Fibroblast of skin of left biceps (primary cell): Measurements from ENCODE around the gene RBM28.
"Not testable (repeated sequence)": the region's sequence is repeated elsewhere in the genome, so short reads cannot be mapped to it uniquely, and the experiment has no call there.

Experiments
- DNase-seq, 2 experiments: peaks; one replicate each; pipeline ENCODE4 v3.0.0-alpha.2; 2013; ENCODE audit warnings: low read depth in 2 of 2

RBM28 gene

DNA sequence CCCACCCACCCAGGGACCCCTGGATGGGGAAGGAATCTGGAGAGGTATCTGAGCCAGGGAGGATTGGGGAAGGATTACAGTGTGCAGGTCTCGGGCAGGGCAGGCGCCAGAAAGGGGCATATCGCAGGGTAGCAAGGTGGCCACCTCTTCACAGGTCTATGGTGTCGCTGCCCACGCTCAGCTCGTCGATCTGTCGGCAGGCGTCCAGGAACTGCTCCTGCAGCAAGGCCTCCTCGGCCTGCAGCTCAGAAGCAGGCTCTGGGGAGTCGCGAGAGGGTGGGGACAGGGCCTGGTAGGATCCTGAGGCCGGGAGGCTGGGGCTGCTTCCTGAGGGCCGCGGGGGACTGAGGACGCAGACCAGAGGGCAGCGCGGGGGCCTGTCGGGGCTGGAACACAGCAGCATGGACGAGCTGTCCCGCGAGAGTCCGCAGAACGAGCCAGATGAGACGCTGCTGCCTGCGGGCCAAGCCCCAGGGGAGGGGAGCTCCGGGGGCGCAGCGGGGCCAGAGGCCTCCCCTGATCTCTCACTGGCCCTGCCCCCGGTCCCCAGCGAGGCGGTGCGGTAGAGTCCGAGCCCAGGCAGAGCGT is 7.1 kb upstream of the RBM28 start:
- no peak for DNase-seq

DNA sequence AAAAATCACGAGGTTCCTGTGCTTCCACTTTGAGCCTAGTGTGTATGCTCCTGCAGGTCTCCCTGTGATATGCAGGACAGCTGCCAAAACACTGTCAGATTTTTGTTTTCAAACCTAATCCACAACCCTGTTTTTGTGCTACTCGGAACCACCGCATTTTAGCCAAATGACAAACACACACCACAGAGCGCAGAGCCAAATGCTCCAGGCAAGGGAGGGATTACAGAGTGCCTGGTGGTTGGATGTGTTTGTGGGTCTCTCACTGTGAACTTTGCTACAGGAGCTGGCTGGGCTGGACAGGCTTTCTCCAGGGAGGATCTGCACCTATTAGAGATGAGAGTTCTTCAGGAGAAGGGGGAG is 5.7 kb upstream of the RBM28 start:
- DNase-seq, result no peak

DNA sequence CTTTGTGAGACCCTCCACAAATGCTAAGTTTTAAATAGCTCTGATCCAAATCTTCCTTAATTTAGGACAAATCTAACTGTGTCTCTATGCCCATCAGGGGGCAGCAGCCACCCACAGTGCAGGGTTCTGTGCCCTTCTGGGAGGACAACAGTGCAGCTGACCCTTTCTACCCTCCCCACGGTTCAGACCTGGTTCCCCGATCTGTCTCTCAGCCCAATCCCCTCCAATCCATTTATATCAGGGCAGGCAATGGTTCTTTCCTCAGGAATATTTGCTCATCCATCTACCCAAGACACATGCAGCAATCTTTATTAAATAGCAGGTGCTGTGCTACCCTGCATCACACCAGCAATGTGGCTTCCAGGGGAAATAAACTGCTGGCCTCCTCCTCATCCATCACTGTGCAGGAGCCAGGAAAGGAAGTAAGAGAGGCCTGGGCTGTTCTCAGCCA is 4.0 kb upstream of the RBM28 start:
- DNase-seq, result no peak

- DNase-seq, result no peak
Measured at GRCh38 chr7:128344431-128344774, 695 bp upstream of the RBM28 start.

- DNase-seq, result no peak
Measured at GRCh38 chr7:128341733-128342132, 2.0 kb downstream of the RBM28 start.

DNA sequence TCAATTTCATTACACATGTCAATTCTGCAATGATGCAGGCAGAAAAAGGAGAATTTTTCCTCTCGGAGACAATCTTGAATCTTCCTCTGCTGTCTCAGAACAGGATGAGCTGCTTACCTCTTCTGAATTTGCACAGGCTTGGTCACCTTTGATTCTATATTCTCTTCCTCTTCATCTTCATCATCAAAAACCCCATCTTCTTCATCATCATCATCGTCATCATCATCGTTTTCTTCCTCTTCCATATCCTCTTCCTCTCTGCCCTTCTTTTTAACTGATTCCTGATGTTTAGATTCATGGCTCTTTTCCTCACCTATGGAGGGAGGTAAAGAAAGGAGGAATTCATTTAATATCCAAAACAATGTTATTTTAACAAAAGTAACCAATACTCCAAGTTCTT is 8.0 kb downstream of the RBM28 start:
- DNase-seq, result no peak

DNA sequence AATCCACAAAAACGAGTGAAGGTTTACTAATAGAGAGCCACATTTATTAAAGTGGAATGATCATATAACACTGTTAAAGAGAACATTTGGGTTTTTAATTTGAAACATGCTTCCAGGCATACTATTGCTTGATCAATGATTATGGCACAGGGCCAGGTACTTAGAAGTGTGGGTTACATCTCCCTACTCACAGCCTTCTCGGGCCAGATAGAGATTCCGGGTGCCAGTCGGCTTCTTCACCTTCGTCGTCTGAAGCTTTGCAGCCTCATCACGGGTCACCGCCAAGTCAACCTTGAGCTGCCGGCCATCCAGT is 19.4 kb downstream of the RBM28 start:
- no peak for DNase-seq

DNA sequence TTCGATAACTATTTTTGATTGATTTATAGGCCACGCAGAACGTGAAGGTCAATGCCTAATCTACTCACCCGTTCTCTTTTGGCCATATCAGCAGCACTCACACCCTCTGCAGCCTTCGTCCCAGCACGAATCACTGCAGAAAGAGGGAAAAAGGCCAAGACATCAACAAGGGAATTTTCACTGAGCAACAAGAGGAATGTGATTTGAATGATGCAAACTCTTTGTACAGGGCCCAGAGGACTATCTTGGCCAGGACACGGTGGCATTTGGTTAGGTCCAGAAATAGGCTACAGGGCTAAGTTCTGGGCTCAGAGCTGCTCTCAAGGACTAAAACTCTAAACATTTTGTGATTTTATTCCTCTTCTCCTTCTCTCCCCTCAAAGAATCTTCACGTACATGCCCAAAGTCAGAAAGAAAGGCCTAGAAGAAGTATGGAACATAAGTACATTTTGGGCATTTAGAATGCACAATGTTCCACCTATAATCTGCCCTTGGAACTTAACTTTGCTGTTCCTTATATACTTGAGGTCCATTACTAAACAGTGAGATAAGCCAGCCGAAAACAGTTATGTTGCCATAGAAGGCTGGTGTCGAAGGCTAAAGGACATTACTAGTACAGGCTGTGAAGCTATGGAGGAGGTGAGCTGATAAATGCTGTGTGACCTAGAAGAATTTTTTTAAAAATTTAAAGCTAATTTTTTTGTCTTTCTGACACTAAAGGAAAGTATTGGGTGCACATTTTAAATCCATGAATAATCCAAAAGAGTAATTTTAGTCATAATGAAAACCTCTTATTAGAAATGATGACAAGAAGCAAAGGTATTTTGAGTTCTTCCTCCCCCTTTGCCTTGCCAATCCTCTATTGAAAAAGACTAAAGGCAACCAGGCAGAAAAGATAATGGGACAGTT is 20.0 kb downstream of the RBM28 start:
- DNase-seq, result no peak

DNA sequence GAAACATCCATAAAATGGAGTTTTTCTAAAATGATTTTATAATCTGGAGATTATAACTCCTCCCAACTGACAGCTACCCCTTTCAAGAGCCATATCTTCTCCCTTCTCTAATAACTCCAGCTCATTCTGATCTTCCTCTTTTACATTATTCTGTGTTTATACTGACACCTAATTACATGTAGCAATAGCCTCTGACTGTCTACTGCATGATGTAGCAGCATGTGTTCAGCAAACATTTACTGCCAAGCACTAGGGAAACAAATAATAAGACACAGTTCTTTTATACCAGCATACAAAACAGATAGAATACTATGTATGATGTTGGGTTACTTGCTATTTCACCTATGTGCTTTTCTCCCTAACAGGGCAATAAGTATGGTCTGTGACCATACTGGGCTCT is 20.7 kb downstream of the RBM28 start:
- DNase-seq, result no peak

GRCh38 chr7:128322040-128322643 is 21.6 kb downstream of the RBM28 start:
- DNase-seq, result no peak

- DNase-seq, result no peak
Measured at GRCh38 chr7:128321044-128321422, 22.7 kb downstream of the RBM28 start.

DNA sequence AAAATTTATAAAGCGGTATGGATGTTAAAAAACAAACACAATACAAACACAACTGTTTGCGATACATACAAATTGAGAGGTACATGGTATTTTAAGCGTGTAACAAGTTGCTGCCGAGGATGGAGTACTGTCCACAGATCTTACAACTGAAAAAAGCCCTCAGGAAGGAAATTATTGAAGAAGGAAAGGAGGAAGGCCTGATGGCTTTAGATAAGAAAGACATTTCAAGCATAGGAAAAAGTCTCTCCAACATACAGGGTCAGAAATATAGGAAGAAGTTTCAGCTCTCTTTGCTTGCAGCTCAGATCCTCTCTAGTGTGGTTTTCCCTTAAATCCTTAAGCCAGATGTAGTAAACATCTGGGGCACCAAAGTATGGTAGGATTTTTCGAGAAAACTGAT is 25.0 kb downstream of the RBM28 start:
- no peak for DNase-seq

DNA sequence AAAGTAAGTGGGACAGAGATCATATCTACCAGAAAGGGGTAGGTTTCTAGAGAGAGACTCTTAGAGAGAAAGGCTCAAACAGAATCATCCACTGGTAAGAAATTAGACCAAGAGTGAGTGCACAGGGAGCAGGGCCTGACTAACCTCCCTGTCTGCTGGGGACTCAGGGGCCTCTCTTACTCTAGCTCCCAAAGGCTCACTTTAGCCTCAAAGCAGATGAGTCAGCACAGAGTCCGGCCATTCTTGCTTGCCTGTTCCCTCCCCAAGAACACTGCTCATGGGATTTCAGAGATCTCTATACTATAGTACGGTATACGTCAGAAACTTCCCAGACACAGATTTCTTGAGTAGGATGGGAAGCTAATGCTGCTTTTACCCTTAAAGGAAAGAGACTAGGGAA is 32.7 kb downstream of the RBM28 start:
- no peak for DNase-seq

DNA sequence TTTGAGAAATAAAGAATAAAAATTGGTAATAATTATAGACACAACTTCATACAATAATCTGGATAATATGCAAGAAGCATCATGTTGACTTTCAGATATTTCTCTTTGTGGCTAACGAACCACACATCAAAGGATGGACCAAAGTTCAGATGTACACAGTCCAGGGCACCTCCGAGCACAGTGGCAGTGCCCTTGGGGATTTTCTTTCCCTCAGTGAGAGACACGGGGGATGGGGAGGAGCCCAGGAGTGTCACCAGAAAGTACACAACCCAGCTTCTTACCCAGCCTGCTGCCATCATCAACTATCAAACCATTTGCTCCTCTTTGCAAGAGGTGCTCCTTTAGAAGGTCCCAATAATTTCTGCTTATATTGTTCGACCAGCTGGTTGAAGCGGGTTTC is 33.2 kb downstream of the RBM28 start:
- no peak for DNase-seq

DNA sequence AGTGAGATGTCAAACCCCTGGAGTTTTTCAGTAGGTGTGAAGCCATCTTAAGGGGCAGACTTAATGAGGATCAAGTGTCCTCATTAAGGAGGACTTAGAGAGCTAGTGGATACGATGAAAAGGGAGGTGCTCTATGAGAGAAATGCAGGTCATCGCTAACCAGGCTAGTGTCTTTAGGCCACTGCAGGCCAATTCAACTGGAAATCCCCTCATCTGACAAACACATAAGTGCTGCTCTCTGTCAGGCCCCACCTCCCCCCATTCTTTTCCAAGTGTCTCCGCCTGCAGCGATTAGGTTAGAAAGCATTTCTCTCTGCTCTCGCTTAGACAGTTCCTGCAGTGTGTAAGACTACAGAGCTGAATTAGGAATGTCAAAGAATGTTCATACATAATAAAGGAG is 33.7 kb downstream of the RBM28 start:
- no peak for DNase-seq

GRCh38 chr7:128309124-128309523 is 34.6 kb downstream of the RBM28 start:
- DNase-seq, result no peak

DNA sequence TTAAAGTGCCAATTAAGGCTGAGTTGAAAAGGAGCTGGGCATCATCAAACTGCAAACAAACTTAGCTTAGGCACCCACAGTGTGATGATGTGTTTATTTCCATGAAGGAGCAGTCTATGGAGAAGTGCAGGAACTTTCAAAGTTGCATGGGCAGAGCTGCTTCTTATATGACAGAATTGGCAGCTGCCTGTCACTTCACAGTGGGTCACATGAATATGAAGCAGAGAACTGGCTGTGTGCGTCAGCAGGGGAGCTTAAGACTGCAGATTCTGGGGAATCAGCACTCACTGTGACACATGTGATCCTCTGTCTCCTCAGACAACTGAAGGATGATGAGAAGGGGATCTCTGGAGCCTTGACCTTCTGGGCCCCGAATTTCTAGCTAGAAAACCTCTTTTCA is 36.6 kb downstream of the RBM28 start:
- no peak for DNase-seq

DNA sequence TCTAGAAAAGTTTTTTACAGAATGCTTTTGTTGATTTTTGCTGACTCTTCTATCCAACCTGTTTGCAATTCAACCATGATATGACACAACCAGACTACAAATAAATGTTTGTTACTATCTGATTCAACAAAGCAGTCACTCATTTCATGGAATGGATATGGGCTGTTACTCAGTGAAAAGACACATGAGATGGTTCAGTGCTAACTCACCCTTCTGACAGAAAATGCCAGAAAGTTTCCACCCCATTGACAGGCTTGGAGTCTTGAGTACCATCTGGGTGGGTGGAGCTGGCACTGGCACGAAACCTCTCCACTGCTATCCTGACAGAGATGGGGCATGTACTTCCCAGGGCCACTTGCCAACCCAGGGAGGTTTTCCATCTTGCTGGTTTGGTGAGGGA is 39.5 kb downstream of the RBM28 start:
- DNase-seq, result no peak

DNA sequence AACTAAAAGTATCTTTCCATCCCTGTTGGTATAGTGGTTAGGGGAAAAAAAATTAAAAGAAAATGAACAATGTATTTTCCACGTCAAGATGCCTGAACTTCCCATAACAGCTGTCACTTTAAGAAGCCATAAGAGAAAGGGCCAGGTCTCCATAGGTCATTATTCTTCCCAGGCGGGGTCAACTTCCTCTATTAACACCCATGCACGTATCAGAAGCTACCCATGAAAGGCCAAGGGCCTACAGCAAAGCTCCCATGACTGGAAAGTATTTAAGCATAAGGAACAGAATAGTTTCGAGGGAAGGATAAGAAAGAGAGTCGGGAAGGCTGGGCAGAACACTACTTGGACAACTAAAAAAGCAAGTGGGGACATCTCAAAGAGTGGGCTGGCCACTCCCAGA is 40.1 kb downstream of the RBM28 start:
- DNase-seq, result no peak

- no peak for DNase-seq
Measured at GRCh38 chr7:128303133-128303532, 40.6 kb downstream of the RBM28 start.

DNA sequence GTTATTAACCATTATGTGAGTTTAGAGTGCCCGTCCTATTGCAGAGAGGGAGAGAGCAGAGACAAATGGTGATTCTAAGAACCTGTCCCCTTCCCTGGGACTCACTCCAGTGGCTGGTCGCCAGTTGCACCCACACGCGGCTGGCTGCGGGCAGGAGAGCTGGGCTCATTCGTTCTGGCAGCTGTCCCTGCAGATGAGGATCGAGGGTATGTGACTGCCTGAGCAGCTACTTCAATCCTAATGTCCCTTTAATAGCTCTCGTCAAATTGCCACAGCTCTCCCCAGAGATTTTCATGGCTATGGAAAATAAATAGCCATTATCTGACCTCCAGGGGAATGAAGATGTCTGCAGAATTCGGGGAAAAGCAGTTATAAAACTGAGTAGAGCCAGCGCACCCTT is 41.6 kb downstream of the RBM28 start:
- no peak for DNase-seq

- DNase-seq, result no peak
Measured at GRCh38 chr7:128299109-128299607, 44.5 kb downstream of the RBM28 start.

- DNase-seq, result not testable (repeated sequence)
Measured at GRCh38 chr7:128298004-128298403, 45.7 kb downstream of the RBM28 start.
